CD4-positive, alpha-beta T cell treated with Interleukin-4 for 4 hours (primary cell): Measurements from ENCODE around the gene C2CD2L.
"Not testable (repeated sequence)": the region's sequence is repeated elsewhere in the genome, so short reads cannot be mapped to it uniquely, and the experiment has no call there.

Source experiments
- DNase-seq: peaks from one replicate; pipeline ENCODE4 v3.0.0-alpha.2; 2020

C2CD2L gene

GRCh38 chr11:119116235-119116594, 9.1 kb downstream of the C2CD2L start:
- DNase-seq = no peak

DNA sequence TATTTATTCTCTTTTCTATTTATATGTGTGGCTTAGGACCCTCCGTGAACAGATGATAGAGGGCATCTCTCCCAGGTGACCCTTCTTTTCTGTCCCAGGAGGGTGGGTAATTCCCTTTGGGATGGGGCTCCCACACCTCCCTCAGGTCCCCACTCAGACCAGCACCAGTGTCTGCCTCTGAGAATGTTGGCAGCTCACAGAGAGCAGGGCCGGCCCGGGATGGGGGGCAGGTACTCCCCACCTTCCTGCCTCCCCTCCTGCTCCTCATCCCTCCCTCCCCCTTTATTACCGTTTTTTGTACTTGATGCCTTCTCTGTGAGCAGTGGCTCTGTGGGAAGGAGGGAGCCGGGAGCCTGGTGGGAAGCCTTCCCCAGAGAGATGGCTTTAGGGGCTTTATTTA, 9.5 kb downstream of the C2CD2L start:
- no peak for DNase-seq

DNA sequence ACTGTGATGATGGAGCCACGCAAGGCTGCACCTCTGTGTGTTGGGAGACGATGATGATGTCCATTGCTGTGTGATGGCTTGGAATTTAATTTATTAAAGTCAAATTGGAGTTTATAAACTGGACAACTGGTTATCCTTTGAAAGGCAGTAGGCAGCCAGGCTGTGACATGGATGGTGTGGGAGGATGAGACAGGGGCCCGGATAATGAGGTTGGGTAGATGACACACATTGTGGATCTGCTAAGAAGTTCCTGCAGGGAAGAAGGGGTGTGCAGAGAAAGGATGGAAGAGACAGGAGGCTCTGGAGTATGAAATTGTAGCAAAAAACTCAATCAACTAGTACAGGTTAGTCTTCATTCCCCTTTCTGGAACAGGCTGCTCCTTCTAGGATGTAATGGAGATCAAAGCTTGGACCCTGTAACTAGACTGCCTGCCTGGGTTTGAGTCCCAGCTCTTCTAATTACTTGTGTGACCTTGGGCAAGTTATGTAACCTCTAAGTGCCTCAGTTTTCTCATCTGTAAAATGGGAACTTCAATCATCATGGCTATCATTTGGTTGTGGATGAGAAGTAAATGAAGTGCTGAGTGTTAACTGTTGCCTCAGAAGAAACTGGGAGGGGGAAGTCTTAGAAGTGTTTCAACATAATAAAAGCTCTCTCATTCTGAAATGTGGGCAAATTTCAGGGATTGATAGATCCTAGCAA, 10.0 kb downstream of the C2CD2L start:
- DNase-seq = no peak

GRCh38 chr11:119118227-119118626, 11.1 kb downstream of the C2CD2L start:
- no peak for DNase-seq

DNA sequence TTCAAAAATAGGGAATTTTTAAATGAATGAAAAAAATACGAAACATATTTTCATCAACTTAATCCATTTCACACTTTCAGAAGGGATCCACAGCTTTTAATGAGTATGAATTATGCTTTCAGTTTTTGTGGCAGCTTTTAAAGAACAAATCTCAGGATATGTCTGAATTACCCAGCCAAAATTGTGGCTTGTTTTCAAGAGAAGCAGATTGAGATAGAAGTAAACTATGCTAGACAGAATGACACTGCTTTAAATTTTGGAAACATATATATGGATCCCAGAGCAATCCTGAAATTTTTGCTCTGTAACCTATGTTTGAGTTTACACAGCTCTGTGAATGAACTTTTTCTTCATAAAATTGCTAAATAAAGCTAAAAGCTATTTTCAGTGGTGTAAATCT, 11.8 kb downstream of the C2CD2L start:
- DNase-seq = no peak

GRCh38 chr11:119120639-119121007, 13.5 kb downstream of the C2CD2L start:
- DNase-seq = no peak

DNA sequence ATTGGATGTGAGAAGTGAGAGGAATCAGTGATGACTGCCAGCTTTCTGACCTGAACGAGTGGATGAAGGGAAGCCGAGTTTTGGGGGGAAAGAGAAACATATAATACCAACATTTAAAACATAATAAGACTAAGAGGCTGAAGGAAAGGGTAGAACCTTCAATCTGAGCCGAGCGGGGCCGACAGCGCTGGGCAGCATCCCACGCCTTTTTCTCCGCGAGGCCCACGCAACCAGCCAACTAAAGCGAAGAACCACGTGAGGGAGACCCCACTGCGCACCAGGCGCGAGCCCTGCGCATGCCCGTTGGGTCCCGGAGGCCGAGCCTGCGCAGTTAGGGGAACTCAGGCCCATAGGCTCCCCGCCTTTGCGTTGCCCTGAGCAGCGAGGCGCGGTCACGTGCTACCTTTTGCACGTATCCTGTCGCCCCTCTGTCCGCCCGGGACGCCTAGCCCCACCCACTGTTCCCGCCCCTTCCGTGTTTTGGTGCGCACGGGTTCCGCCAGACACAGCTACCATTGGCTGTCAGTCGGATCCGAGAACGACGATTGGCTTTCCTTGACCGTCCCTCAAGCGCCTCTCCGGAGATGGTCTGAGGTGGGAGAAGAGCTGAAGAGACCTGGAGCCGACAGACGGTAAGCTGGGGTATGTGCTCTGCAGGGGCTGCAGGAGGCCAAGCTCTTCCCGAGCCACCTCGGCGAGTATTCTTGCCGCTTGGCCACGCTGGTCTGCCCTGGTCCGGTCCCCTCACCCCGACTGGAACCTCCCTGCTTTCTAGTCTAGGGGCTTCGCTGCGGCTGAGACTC, 14.1 kb downstream of the C2CD2L start, which contains the start of gene HINFP:
Gene HINFP, plus strand, starts transcription at position 573 of the 803 bp plus-strand sequence. CDS start 5,365 bp downstream, outside the sequence.
- peak; percentile 99 for DNase-seq

GRCh38 chr11:119121811-119122124, 14.6 kb downstream of the C2CD2L start:
- DNase-seq = no peak

- no peak for DNase-seq
Measured at GRCh38 chr11:119125821-119126220, 18.7 kb downstream of the C2CD2L start.

DNA sequence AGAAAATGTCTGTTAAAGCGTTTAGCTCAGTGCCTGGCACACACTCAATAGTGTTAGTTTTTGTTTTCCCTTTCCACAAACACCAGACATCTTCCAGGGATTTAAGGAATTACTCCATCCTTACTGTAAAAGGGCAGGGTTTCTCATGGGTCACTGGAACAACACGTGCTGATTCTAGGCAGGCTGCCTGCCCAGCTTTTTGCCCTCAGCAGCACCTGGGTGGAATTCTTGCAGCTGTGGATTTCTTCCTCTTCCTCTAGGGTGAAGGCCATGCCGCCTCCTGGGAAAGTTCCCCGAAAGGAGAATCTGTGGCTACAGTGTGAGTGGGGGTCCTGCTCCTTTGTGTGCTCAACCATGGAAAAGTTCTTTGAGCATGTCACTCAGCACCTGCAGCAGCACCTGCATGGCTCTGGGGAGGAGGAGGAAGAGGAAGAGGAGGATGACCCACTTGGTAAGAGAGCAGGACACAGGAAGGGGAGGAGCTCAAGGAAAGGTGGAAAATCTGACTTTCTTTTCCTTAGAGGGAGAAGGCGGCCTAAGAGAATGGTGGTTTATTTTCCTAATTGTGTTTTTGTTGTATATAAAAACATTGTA, 19.6 kb downstream of the C2CD2L start:
- DNase-seq = no peak

- no peak for DNase-seq
Measured at GRCh38 chr11:119130662-119131061, 23.5 kb downstream of the C2CD2L start.

GRCh38 chr11:119134389-119134978, 27.3 kb downstream of the C2CD2L start:
- DNase-seq = no peak

GRCh38 chr11:119139276-119139675, 32.1 kb downstream of the C2CD2L start:
- not testable (repeated sequence) for DNase-seq

GRCh38 chr11:119144825-119145486, 37.8 kb downstream of the C2CD2L start:
- peak; percentile 24 for DNase-seq

- no peak for DNase-seq
Measured at GRCh38 chr11:119145551-119145950, 38.4 kb downstream of the C2CD2L start.

GRCh38 chr11:119147604-119148333, 40.6 kb downstream of the C2CD2L start:
- no peak for DNase-seq

DNA sequence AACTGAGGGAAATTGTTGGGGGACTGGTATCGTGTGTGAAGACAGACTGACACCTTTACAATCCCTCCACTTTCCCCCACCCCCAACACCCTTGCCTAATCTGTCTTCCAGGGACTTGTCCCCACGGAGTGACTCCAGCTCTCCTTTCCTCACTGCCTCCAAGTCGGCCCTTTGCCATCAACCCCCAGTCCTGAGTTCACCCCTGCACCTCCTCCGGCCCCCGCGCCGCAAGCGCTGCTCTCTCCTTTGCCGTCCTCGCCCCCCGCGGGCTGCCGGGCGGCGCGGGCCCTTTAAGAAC, 41.5 kb downstream of the C2CD2L start:
- no peak for DNase-seq

- DNase-seq = no peak
Measured at GRCh38 chr11:119149018-119149785, 42.1 kb downstream of the C2CD2L start, which contains the start of gene ABCG4. TSS of gene ABCG4 (plus strand) at chr11:119149052. CDS start at chr11:119149966, 914 bp downstream.

DNA sequence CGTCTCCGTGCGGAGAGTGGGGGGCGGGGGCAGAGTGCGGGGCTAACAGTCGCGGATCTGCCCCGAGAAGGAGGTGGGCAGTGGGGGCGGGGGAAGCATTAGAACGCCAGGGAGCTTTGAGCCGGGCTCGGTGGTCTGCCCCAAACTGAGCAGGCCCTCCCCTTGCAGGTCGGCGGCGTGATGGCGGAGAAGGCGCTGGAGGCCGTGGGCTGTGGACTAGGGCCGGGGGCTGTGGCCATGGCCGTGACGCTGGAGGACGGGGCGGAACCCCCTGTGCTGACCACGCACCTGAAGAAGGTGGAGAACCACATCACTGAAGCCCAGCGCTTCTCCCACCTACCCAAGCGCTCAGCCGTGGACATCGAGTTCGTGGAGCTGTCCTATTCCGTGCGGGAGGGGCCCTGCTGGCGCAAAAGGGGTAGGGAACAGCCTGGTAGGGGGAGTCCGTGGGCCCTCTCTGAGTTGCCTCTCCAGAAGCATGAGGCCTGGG, 42.7 kb downstream of the C2CD2L start:
- no peak for DNase-seq

- DNase-seq = no peak
Measured at GRCh38 chr11:119152043-119152442, 44.9 kb downstream of the C2CD2L start.

DNA sequence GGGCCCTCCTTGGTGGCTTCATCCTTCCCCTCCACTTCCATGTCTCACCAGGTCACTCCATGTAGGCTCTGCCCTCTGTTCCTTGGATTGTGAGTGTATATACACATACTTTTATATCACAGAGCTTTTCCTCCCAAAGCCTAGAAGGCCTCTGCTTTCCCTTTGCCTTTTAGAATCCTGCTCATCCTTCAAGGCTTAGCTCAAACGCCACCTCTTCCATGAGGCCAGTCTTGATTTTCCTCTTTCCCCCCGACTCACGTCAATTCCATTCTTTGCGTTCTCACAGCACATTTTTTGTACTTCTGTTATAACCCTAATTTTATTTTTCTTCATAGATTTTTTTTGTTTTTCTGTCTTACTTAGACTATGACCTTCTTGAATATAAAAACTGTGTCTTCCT, 45.5 kb downstream of the C2CD2L start:
- no peak for DNase-seq
